ENCODE results near the gene PDE3B.
"Not testable (repeated sequence)": the region's sequence is repeated elsewhere in the genome, so short reads cannot be mapped to it uniquely, and the experiment has no call there.

PDE3B gene

GRCh38 chr11:14727746-14728145, 84.1 kb downstream of the PDE3B start:
- Histone ChIP-seq H3K23ac (ENCODE audit: low read length) (no peak overlapping the region), H3K4me1 (ENCODE audit: control insufficient read depth, low read depth, low read length) (peaks cover 2% of the 10 kb centered on the region), H3K27ac (ENCODE audit: low read depth, low read length) (no peak overlapping the region), H3K18ac (ENCODE audit: low read length) (no peak overlapping the region), H4K8ac (ENCODE audit: low read depth, low read length) (no peak overlapping the region), H3K4me3 (ENCODE audit: low read length) (no peak overlapping the region), H3K56ac (ENCODE audit: low read length) (no peak overlapping the region), H3K9ac (ENCODE audit: low read length) (no peak overlapping the region), H3K4ac (ENCODE audit: low read depth, low read length) (no peak overlapping the region), H3K79me1 (ENCODE audit: low read length) (no peaks in the 10 kb centered on the region), H2BK15ac (replicated peaks; ENCODE audit: low read depth) (no peak overlapping the region), H3K79me2 (ENCODE audit: control insufficient read depth, insufficient read depth, low read length) (no peaks in the 10 kb centered on the region), H2BK120ac (ENCODE audit: low read depth, low read length) (no peak overlapping the region), H4K5ac (ENCODE audit: low read length) (no peak overlapping the region), H2BK5ac (ENCODE audit: low read length) (no peak overlapping the region), H3K36me3 (ENCODE audit: control insufficient read depth, insufficient read depth, low read length) (no peaks in the 10 kb centered on the region), H2AK5ac (ENCODE audit: low read length) (no peak overlapping the region), H3K4me2 (ENCODE audit: low read length) (no peak overlapping the region), H3K27me3 (ENCODE audit: insufficient read depth, low read length, poor library complexity) (no peaks in the 10 kb centered on the region)
- WGBS (ENCODE audit: extremely low coverage, insufficient coverage, low lambda C conversion rate), result no CpG with 5 or more reads among the region's 1 CpG
- no peak for DNase-seq

GRCh38 chr11:14740539-14740938, 96.9 kb downstream of the PDE3B start:
- H2BK120ac ChIP-seq (ENCODE audit: low read depth, low read length); H3K4ac ChIP-seq (ENCODE audit: low read depth, low read length); H2AK5ac ChIP-seq (ENCODE audit: low read length); H3K23ac ChIP-seq (ENCODE audit: low read length); H3K36me3 ChIP-seq (ENCODE audit: control insufficient read depth, insufficient read depth, low read length); H3K79me1 ChIP-seq (ENCODE audit: low read length); H3K4me1 ChIP-seq (ENCODE audit: control insufficient read depth, low read depth, low read length); H3K79me2 ChIP-seq (ENCODE audit: control insufficient read depth, insufficient read depth, low read length); H4K5ac ChIP-seq (ENCODE audit: low read length); H3K18ac ChIP-seq (ENCODE audit: low read length); H2BK5ac ChIP-seq (ENCODE audit: low read length); H3K9ac ChIP-seq (ENCODE audit: low read length); H2BK15ac ChIP-seq (replicated peaks; ENCODE audit: low read depth); H3K4me3 ChIP-seq (ENCODE audit: low read length); H3K56ac ChIP-seq (ENCODE audit: low read length); H4K8ac ChIP-seq (ENCODE audit: low read depth, low read length); H3K27me3 ChIP-seq (ENCODE audit: insufficient read depth, low read length, poor library complexity); H3K27ac ChIP-seq (ENCODE audit: low read depth, low read length); DNase-seq; H3K4me2 ChIP-seq (ENCODE audit: low read length): not testable (repeated sequence)
- WGBS (ENCODE audit: extremely low coverage, insufficient coverage, low lambda C conversion rate), result no CpG with 5 or more reads among the region's 2 CpGs

GRCh38 chr11:14741195-14741594, 97.6 kb downstream of the PDE3B start:
- Histone ChIP-seq H3K4ac (ENCODE audit: low read depth, low read length) (no peak overlapping the region), H3K36me3 (ENCODE audit: control insufficient read depth, insufficient read depth, low read length) (no peaks in the 10 kb centered on the region), H2BK120ac (ENCODE audit: low read depth, low read length) (no peak overlapping the region), H3K18ac (ENCODE audit: low read length) (no peak overlapping the region), H3K9ac (ENCODE audit: low read length) (no peak overlapping the region), H3K79me1 (ENCODE audit: low read length) (no peaks in the 10 kb centered on the region), H3K27me3 (ENCODE audit: insufficient read depth, low read length, poor library complexity) (no peaks in the 10 kb centered on the region), H4K8ac (ENCODE audit: low read depth, low read length) (no peak overlapping the region), H3K4me2 (ENCODE audit: low read length) (no peak overlapping the region), H3K4me3 (ENCODE audit: low read length) (no peak overlapping the region), H2AK5ac (ENCODE audit: low read length) (no peak overlapping the region), H3K23ac (ENCODE audit: low read length) (no peak overlapping the region), H2BK5ac (ENCODE audit: low read length) (no peak overlapping the region), H2BK15ac (replicated peaks; ENCODE audit: low read depth) (no peak overlapping the region), H3K27ac (ENCODE audit: low read depth, low read length) (no peak overlapping the region), H3K79me2 (ENCODE audit: control insufficient read depth, insufficient read depth, low read length) (no peaks in the 10 kb centered on the region), H3K56ac (ENCODE audit: low read length) (no peak overlapping the region), H3K4me1 (ENCODE audit: control insufficient read depth, low read depth, low read length) (no peaks in the 10 kb centered on the region), H4K5ac (ENCODE audit: low read length) (no peak overlapping the region)
- DNase-seq, result no peak
- WGBS (ENCODE audit: extremely low coverage, insufficient coverage, low lambda C conversion rate), result no CpG with 5 or more reads among the region's 3 CpGs

- Histone ChIP-seq H2BK15ac (replicated peaks; ENCODE audit: low read depth) (no peak overlapping the region), H2BK5ac (ENCODE audit: low read length) (no peak overlapping the region), H3K27ac (ENCODE audit: low read depth, low read length) (no peak overlapping the region), H3K56ac (ENCODE audit: low read length) (no peak overlapping the region), H2BK120ac (ENCODE audit: low read depth, low read length) (no peak overlapping the region), H3K4me1 (ENCODE audit: control insufficient read depth, low read depth, low read length) (no peaks in the 10 kb centered on the region), H3K79me1 (ENCODE audit: low read length) (no peaks in the 10 kb centered on the region), H3K18ac (ENCODE audit: low read length) (no peak overlapping the region), H3K23ac (ENCODE audit: low read length) (no peak overlapping the region), H3K4me3 (ENCODE audit: low read length) (no peak overlapping the region), H3K36me3 (ENCODE audit: control insufficient read depth, insufficient read depth, low read length) (no peaks in the 10 kb centered on the region), H3K27me3 (ENCODE audit: insufficient read depth, low read length, poor library complexity) (no peaks in the 10 kb centered on the region), H4K5ac (ENCODE audit: low read length) (no peak overlapping the region), H3K9ac (ENCODE audit: low read length) (no peak overlapping the region), H4K8ac (ENCODE audit: low read depth, low read length) (no peak overlapping the region), H2AK5ac (ENCODE audit: low read length) (no peak overlapping the region), H3K4me2 (ENCODE audit: low read length) (no peak overlapping the region), H3K4ac (ENCODE audit: low read depth, low read length) (no peak overlapping the region), H3K79me2 (ENCODE audit: control insufficient read depth, insufficient read depth, low read length) (no peaks in the 10 kb centered on the region)
- no peak for DNase-seq
- WGBS (ENCODE audit: extremely low coverage, insufficient coverage, low lambda C conversion rate), result no CpG with 5 or more reads among the region's 5 CpGs
These were observed 99.4 kb downstream of the PDE3B start for GRCh38 chr11:14742849-14743559.

GRCh38 chr11:14743667-14744066, 100.1 kb downstream of the PDE3B start:
- not testable (repeated sequence) for H3K27ac ChIP-seq (ENCODE audit: low read depth, low read length); H3K36me3 ChIP-seq (ENCODE audit: control insufficient read depth, insufficient read depth, low read length); H3K4me2 ChIP-seq (ENCODE audit: low read length); H2AK5ac ChIP-seq (ENCODE audit: low read length); H3K79me1 ChIP-seq (ENCODE audit: low read length); H3K4me3 ChIP-seq (ENCODE audit: low read length); H3K27me3 ChIP-seq (ENCODE audit: insufficient read depth, low read length, poor library complexity); H3K4ac ChIP-seq (ENCODE audit: low read depth, low read length); H2BK15ac ChIP-seq (replicated peaks; ENCODE audit: low read depth); H4K5ac ChIP-seq (ENCODE audit: low read length); H3K9ac ChIP-seq (ENCODE audit: low read length); H3K79me2 ChIP-seq (ENCODE audit: control insufficient read depth, insufficient read depth, low read length); H3K18ac ChIP-seq (ENCODE audit: low read length); H2BK120ac ChIP-seq (ENCODE audit: low read depth, low read length); H3K23ac ChIP-seq (ENCODE audit: low read length); H3K4me1 ChIP-seq (ENCODE audit: control insufficient read depth, low read depth, low read length); DNase-seq; H4K8ac ChIP-seq (ENCODE audit: low read depth, low read length); H3K56ac ChIP-seq (ENCODE audit: low read length); H2BK5ac ChIP-seq (ENCODE audit: low read length)
- no CpG with 5 or more reads among the region's 6 CpGs for WGBS (ENCODE audit: extremely low coverage, insufficient coverage, low lambda C conversion rate)

GRCh38 chr11:14746857-14747395, 103.3 kb downstream of the PDE3B start:
- Histone ChIP-seq H4K8ac (ENCODE audit: low read depth, low read length) (no peak overlapping the region), H3K36me3 (ENCODE audit: control insufficient read depth, insufficient read depth, low read length) (no peaks in the 10 kb centered on the region), H2BK15ac (replicated peaks; ENCODE audit: low read depth) (no peak overlapping the region), H2BK5ac (ENCODE audit: low read length) (no peak overlapping the region), H3K4me3 (ENCODE audit: low read length) (no peak overlapping the region), H3K27ac (ENCODE audit: low read depth, low read length) (no peak overlapping the region), H4K5ac (ENCODE audit: low read length) (no peak overlapping the region), H3K79me1 (ENCODE audit: low read length) (no peaks in the 10 kb centered on the region), H3K4me2 (ENCODE audit: low read length) (no peak overlapping the region), H3K27me3 (ENCODE audit: insufficient read depth, low read length, poor library complexity) (no peaks in the 10 kb centered on the region), H2BK120ac (ENCODE audit: low read depth, low read length) (no peak overlapping the region), H3K4me1 (ENCODE audit: control insufficient read depth, low read depth, low read length) (no peaks in the 10 kb centered on the region), H3K79me2 (ENCODE audit: control insufficient read depth, insufficient read depth, low read length) (no peaks in the 10 kb centered on the region), H3K23ac (ENCODE audit: low read length) (no peak overlapping the region), H3K18ac (ENCODE audit: low read length) (no peak overlapping the region), H2AK5ac (ENCODE audit: low read length) (no peak overlapping the region), H3K9ac (ENCODE audit: low read length) (no peak overlapping the region), H3K56ac (ENCODE audit: low read length) (no peak overlapping the region), H3K4ac (ENCODE audit: low read depth, low read length) (no peak overlapping the region)
- no CpG with 5 or more reads among the region's 3 CpGs for WGBS (ENCODE audit: extremely low coverage, insufficient coverage, low lambda C conversion rate)
- DNase-seq, result peak; percentile 10

Data from mesendoderm (in vitro differentiated cells).